ENCODE results near the gene DPYSL5. TPM values are rescaled to one million over a fixed set of nuclear protein-coding genes. Genes with fewer than 3 reads are reported as not detected.

The DPYSL5 gene
- total RNA-seq, 1 donor from 2014 or later, result not detected

DNA sequence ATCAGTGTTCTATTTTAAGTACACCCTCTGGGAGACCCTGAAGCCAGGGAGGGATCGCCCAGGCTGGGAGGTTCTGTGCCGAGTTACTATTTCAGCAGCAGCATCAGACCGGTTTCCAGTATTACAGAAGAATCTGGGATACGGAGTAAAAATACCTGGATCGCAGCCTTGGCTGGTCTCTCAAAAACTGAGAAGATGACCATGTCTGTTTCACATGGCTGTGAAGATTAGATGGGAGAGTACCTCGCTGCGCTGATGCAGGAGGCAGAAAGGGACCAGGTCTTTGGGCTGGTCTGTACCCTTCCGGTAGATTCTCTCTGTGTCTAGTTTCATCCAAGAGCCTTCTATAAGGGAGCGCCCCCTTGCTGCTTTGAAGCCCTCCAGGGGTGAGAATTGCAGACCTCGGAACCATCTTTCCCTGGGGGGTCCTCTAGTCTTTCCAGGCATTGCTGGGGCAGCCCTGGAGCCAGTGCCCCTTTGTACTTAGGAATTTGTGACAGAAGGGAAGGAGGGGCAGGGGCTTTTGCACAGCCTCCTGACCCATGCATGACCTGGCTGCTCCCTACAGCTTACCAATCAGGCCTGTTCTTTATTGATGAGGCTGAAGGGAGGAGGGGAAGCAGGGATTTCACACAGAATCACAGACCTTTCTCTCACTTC is 66.2 kb downstream of the DPYSL5 start:
- H3K4me3 ChIP-seq, result no peak overlapping the region
- H3K36me3 ChIP-seq, result no peaks in the 10 kb centered on the region
- peak in 1 of 2 donors; percentile 16 for DNase-seq (ENCODE audit: low spot score in 2 of 2)
- peaks cover 0 to 3% of the 10 kb centered on the region in 2 donors for H3K4me1 ChIP-seq
- no peaks in the 10 kb centered on the region for H3K9me3 ChIP-seq
- TF ChIP-seq, protein P1, sequence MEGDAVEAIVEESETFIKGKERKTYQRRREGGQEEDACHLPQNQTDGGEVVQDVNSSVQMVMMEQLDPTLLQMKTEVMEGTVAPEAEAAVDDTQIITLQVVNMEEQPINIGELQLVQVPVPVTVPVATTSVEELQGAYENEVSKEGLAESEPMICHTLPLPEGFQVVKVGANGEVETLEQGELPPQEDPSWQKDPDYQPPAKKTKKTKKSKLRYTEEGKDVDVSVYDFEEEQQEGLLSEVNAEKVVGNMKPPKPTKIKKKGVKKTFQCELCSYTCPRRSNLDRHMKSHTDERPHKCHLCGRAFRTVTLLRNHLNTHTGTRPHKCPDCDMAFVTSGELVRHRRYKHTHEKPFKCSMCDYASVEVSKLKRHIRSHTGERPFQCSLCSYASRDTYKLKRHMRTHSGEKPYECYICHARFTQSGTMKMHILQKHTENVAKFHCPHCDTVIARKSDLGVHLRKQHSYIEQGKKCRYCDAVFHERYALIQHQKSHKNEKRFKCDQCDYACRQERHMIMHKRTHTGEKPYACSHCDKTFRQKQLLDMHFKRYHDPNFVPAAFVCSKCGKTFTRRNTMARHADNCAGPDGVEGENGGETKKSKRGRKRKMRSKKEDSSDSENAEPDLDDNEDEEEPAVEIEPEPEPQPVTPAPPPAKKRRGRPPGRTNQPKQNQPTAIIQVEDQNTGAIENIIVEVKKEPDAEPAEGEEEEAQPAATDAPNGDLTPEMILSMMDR (IDR thresholded peaks at IDR 0.05), result no peak
- intact Hi-C loops (cut with DNase I), result no loop called here
- H3K27ac ChIP-seq, result no peak overlapping the region
- H3K27me3 ChIP-seq, result no peaks in the 10 kb centered on the region

DNA sequence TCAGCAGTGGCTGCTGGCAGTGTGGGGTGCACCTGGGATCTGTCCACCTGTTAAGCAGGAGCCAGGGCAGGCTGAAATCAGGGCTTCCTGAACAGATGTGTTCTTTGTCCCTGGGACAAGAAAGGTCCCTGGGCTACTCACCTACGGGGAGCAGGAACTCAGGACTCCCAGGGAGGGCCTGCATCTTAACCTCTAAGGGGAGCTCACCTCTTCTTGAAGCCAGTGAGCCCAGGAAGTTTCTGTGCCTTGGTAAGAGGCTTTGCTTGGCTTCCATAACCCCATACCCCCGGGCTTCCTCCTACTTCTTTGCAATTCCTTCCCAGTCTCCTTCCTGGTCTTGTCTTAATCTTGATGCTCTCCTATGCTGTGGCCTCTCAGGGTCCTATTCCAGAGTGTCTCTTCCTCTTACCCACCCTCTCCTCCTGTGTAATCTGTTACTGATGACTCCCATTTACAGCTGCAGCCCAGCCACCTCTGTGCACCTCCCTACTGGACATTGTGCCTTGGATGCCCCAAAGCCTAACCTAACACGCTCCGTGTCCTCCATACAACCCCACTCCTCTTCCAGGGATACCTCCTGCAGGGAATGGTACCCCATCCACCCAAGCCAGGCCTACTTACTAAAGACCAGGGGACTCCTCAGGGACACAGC is 66.9 kb downstream of the DPYSL5 start:
- H3K27ac ChIP-seq, result no peak overlapping the region
- no peak overlapping the region for H3K4me3 ChIP-seq
- intact Hi-C loops (cut with DNase I), result no loop called here
- H3K4me1 ChIP-seq, result peaks cover 0 to 3% of the 10 kb centered on the region in 2 donors
- TF ChIP-seq, protein P1 (IDR thresholded peaks at IDR 0.05), result no peak
- DNase-seq (ENCODE audit: low spot score in 2 of 2), result no peak
- H3K9me3 ChIP-seq, result no peaks in the 10 kb centered on the region
- no peaks in the 10 kb centered on the region for H3K27me3 ChIP-seq
- H3K36me3 ChIP-seq, result no peaks in the 10 kb centered on the region

- Histone ChIP-seq H3K4me1 (peaks cover 0 to 3% of the 10 kb centered on the region in 2 donors), H3K27ac (no peak overlapping the region), H3K4me3 (no peak overlapping the region), H3K36me3 (no peaks in the 10 kb centered on the region), H3K27me3 (no peaks in the 10 kb centered on the region), H3K9me3 (no peaks in the 10 kb centered on the region)
- peak in 1 of 2 donors; percentile 44 for DNase-seq (ENCODE audit: low spot score in 2 of 2)
- TF ChIP-seq, protein P1 (IDR thresholded peaks at IDR 0.05), result no peak
- intact Hi-C loops (cut with DNase I), result no loop called here
Observed at GRCh38 chr2:26915316-26915715, 67.4 kb downstream of the DPYSL5 start.

DNA sequence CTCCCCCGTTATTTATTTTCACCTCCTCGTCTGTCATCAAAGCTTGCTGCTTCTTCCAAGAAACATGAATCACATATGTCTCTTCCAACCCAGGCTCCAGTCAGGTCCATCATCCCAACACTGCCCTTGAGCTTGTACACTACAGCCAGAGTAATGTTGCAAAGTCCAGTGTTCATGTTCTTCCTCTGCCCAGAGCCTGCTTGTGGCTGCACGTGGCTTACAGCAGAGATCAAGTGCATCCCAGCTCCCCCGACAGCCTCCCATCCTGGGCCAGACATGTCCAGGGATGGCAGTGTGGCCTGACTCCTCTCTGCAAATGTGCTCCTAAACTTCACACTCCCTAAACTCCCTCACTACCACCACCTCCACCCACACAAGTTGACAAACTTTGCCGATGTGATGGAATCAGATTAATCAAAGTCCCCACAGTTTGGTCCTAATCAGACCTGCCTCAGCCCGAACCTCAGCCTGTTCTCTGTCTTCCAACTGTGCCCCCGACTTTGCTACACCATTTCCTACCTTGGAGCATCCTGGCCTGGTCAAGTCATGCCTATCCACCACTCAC is 68.3 kb downstream of the DPYSL5 start:
- no peak overlapping the region for H3K27ac ChIP-seq
- peaks cover 0 to 3% of the 10 kb centered on the region in 2 donors for H3K4me1 ChIP-seq
- H3K9me3 ChIP-seq, result no peaks in the 10 kb centered on the region
- peak in 1 of 2 donors; percentile 19 for DNase-seq (ENCODE audit: low spot score in 2 of 2)
- H3K36me3 ChIP-seq, result no peaks in the 10 kb centered on the region
- TF ChIP-seq, protein P1 (IDR thresholded peaks at IDR 0.05), result no peak
- H3K27me3 ChIP-seq, result no peaks in the 10 kb centered on the region
- intact Hi-C loops (cut with DNase I), result no loop called here
- no peak overlapping the region for H3K4me3 ChIP-seq

DNA sequence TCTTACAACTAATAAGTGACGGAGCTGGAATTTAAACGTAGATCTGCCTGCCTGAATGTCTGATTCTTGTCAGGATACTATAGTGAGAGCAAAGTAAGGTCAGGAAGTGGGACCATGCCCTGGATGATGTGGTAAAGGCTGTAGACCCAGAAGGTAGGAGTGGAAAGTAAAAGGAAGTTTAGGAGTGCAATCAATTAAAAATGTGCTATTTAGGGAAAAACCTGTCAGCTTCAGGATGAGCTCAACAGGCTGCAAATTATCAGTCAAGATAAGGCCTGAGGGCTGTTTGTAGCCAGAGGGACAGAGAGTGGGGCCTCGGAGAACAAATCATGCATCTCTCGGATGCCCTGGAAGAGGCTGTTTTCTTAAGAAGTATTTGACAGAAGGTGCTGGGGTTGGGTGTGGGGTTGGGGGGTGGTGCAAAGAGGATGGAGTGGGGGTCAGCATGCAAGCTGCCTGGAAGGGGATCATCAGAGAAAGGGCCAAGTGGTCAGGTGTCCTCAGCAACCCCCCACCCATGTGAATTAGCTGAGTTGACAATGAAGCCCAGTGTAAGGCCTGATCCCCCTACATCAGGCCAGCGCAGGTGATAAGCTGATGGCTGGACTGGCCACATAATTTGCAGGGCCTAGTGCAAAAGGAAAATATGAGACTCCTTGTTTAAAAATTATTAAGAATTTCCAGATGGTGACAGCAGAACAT is 69.4 kb downstream of the DPYSL5 start:
- Histone ChIP-seq H3K27me3 (no peaks in the 10 kb centered on the region), H3K4me3 (no peak overlapping the region), H3K9me3 (no peaks in the 10 kb centered on the region), H3K27ac (no peak overlapping the region), H3K4me1 (peaks cover 0 to 3% of the 10 kb centered on the region in 2 donors), H3K36me3 (no peaks in the 10 kb centered on the region)
- TF ChIP-seq, protein P1 (IDR thresholded peaks at IDR 0.05), result no peak
- DNase-seq (ENCODE audit: low spot score in 2 of 2), result peak in 1 of 2 donors; percentile 25
- intact Hi-C loops (cut with DNase I), result no loop called here
